Esophagus muscularis mucosa (tissue), 4 donors: ENCODE data around the gene SPAST. TPM values are rescaled to one million over a fixed set of nuclear protein-coding genes. Genes with fewer than 3 reads are reported as not detected.

Experiments
- total RNA-seq, 4 donors: library from RNA; depleted of rRNA; stranded (reverse); fragments of >200 nt; gene quantifications; one replicate each; pipeline versions ENCODE4 v1.1.0 to v1.2.1, GENCODE V29; 2016

The SPAST gene
- total RNA-seq, 4 donors from 2014 or later, result 13.3 to 16.6 (median 14.4) TPM

Other genes starting within 250 kb of the SPAST start
- 10 to 100 TPM; 25.0 to 40.7 (median 33.2) TPM for gene MEMO1, start 52.5 kb upstream of the SPAST start, total RNA-seq
- gene DPY30, start 23.8 kb upstream of the SPAST start, total RNA-seq, result 10 to 100 TPM; 52.6 to 83.1 (median 61.1) TPM
- 10 to 100 TPM; 12.9 to 16.9 (median 15.3) TPM for gene SLC30A6, start 102.3 kb downstream of the SPAST start, total RNA-seq
- gene NLRC4, start 201.3 kb downstream of the SPAST start, total RNA-seq, result 1 to 10 TPM in 1 of 4 donors, under 1 TPM in 3; 0.42 to 3.1 (median 0.70) TPM
- 10 to 100 TPM; 11.9 to 26.3 (median 21.3) TPM for gene YIPF4, start 214.3 kb downstream of the SPAST start, total RNA-seq